Measurements from ENCODE around the gene PRKCE.

Gene PRKCE

DNA sequence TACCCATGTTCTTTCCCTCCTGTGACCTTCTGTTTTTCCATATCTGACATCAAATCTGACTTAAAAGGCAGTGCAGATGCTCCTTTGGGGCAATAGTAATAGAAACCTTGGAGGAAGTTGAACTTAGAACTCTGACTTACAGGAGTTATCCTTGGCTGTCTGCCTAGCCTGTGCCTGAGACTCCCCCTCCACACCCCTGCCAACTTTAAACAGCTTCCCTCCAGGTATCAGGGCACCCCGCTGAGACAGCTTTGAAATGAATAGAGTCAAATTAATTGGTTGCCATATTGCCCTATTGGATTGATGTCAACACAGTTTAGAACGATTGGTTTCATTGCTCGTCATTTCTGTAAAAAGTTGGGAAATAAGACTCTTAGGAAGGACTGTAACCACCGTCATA, 322.0 kb downstream of the PRKCE start:
- TF ChIP-seq, protein P1, sequence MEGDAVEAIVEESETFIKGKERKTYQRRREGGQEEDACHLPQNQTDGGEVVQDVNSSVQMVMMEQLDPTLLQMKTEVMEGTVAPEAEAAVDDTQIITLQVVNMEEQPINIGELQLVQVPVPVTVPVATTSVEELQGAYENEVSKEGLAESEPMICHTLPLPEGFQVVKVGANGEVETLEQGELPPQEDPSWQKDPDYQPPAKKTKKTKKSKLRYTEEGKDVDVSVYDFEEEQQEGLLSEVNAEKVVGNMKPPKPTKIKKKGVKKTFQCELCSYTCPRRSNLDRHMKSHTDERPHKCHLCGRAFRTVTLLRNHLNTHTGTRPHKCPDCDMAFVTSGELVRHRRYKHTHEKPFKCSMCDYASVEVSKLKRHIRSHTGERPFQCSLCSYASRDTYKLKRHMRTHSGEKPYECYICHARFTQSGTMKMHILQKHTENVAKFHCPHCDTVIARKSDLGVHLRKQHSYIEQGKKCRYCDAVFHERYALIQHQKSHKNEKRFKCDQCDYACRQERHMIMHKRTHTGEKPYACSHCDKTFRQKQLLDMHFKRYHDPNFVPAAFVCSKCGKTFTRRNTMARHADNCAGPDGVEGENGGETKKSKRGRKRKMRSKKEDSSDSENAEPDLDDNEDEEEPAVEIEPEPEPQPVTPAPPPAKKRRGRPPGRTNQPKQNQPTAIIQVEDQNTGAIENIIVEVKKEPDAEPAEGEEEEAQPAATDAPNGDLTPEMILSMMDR (conservative IDR thresholded peaks at IDR 0.05; ENCODE audit: low read depth, low read length): no peak
- no peak for DNase-seq (ENCODE audit: low read depth)
- H3K4me3 ChIP-seq (ENCODE audit: low read length): no peak overlapping the region

DNA sequence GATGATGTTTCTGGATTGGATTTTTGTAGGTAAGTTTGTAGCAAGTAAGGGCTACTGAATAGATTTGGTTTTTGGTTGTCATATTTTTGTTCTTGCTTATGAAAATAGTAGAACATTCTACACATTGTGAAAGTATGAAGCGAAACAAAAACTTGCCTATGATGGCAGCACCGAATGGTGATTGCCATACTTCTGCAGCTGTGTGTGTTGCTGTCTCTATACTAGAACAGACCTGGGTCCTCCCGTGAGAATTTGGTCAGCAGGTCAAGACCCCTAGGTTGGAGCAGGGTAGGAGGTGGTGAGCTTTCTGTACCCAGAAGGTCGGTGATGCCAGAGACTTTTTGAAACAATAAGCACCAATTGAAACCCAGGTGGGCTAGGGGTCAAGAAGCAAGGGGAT, 322.6 kb downstream of the PRKCE start:
- TF ChIP-seq, protein P1 (conservative IDR thresholded peaks at IDR 0.05; ENCODE audit: low read depth, low read length): no peak
- no peak overlapping the region for H3K4me3 ChIP-seq (ENCODE audit: low read length)
- DNase-seq (ENCODE audit: low read depth): no peak

DNA sequence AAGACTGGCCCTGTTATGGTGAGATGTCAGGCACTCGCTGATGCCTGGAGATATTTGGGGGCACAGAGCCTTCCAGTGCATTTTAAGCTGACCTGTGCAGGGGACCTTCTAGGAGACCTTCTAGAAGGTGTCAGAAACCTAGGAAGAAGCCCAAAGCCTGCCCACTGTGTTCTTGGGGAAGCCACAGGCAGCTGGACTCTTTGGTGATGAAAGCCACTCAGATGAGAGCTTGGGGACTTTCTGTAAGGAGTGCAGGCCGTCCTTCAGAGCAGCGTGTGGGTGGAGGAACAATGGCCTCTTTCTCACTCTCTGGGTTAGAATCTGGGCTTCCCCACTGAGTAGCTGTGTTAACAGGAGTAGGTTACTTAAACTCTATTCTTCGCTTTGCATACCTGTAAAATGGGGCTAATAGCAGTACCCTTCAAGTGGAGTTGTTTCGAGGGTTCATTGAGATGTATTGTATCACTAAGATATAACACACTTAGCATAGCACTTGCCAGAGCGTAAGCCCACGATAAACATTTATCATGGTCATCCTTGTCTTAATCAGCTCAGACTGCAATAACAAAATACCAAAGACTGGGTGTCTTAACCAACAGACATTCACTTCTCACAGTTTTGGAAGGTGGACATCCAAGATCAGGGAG, 323.4 kb downstream of the PRKCE start:
- TF ChIP-seq, protein P1 (conservative IDR thresholded peaks at IDR 0.05; ENCODE audit: low read depth, low read length): no peak
- H3K4me3 ChIP-seq (ENCODE audit: low read length): no peak overlapping the region
- DNase-seq (ENCODE audit: low read depth): no peak

DNA sequence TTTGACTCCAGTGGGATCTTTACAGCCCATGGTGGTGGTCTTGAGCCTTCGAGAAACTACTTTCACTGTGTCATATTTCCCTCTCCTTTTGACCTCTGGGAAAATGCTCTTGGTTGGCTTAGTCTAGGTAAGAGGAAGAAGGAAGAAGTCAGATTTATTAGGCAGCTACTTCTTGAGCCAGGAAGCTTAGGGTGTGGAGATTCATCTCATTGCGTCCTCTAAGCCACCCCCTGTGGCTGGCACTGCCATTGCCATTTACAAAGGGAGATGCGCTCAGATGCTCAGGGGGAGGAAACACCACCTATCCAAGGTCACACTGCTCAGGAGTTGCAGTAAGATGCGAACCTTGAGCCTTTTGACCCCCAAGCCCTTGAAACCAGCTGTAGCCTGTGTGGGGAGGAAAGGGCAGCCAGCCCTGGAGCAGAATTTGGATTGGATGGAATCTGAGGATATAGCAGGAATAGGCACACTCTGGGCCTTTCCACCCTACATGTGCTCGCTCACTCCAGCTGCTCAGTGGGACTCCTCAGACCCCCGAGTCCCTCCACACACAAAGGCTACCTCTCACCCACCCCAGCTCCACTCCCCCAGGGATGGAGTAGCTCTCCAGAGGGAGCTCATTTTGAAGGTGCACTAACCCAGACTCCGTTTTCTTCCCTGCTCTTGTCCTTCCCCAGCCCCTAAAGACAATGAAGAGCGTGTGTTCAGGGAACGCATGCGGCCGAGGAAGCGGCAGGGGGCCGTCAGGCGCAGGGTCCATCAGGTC, 324.5 kb downstream of the PRKCE start:
- H3K4me3 ChIP-seq (ENCODE audit: low read length): no peak overlapping the region
- no peak for DNase-seq (ENCODE audit: low read depth)
- TF ChIP-seq, protein P1 (conservative IDR thresholded peaks at IDR 0.05; ENCODE audit: low read depth, low read length): no peak

DNA sequence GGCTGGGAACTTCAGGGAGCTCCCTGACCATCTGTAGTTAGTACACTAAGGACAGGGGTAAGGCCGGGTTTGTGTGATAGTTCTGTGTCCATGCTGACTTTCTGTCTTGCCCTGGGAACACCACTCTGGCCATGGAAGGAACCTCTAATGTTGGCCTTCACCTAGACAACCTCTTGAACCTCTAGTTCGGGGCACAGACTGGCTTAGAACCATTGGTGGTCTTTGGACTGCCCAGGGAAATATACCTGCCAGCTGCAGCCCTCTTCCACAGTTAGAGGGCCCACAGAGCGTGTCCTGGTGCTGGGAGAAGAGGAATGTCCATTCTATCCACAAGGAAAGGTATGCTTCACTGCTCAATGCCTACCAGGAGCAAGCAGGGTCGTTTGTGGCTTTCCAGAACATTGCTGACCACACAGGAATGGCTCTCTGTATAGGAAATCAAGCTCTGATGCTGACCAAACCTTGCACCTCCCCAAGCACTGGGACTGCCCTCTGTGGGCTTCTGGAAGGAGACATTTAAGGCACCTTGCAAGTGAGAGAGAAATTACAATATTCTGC, 326.9 kb downstream of the PRKCE start:
- no peak for DNase-seq (ENCODE audit: low read depth)
- no peak overlapping the region for H3K4me3 ChIP-seq (ENCODE audit: low read length)
- TF ChIP-seq, protein P1 (conservative IDR thresholded peaks at IDR 0.05; ENCODE audit: low read depth, low read length): no peak

DNA sequence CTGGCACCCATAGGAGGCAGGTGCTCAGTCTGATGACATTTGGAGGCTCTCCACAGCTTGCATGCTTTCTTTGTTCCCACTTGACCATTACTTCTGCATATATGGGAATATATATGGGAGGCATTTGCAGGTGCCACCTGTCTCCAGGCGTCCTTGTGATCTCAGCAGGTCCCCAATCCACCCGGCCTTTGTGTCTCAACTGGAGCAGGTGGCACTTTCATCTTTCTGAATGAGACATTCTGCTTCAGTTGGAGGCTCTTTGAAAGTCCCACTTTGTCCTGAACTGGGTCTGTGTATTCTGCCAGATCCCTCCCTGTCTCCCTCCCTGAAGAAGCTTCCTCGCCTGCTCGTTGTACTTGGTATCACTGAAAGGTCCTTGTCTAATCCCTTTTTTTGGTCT, 327.6 kb downstream of the PRKCE start:
- no peak overlapping the region for H3K4me3 ChIP-seq (ENCODE audit: low read length)
- TF ChIP-seq, protein P1 (conservative IDR thresholded peaks at IDR 0.05; ENCODE audit: low read depth, low read length): no peak
- DNase-seq (ENCODE audit: low read depth): no peak
